GM21526 (cell line): ENCODE data around the gene WSCD1.

Experiments used
- ATAC-seq: cut with Tn5 transposase; IDR thresholded peaks from one replicate; pipeline ENCODE4 v1.9.1; 2021; ENCODE audit warnings: moderate library complexity; ENCODE audit not compliant: unreplicated experiment, low FRiP score

WSCD1 gene

GRCh38 chr17:6084311-6085161 is 14.4 kb downstream of the WSCD1 start:
- no peak for ATAC-seq

GRCh38 chr17:6085812-6086211 is 15.6 kb downstream of the WSCD1 start:
- ATAC-seq: no peak

GRCh38 chr17:6086603-6087400 is 16.6 kb downstream of the WSCD1 start:
- no peak for ATAC-seq

- ATAC-seq: no peak
Measured at GRCh38 chr17:6088141-6088540, 18.0 kb downstream of the WSCD1 start.

GRCh38 chr17:6090253-6090652 is 20.1 kb downstream of the WSCD1 start:
- no peak for ATAC-seq

- ATAC-seq: no peak
Measured at GRCh38 chr17:6092182-6092902, 22.2 kb downstream of the WSCD1 start.

GRCh38 chr17:6092903-6093468 is 22.8 kb downstream of the WSCD1 start:
- ATAC-seq: no peak

- no peak for ATAC-seq
Measured at GRCh38 chr17:6094453-6094852, 24.3 kb downstream of the WSCD1 start.

- ATAC-seq: no peak
Measured at GRCh38 chr17:6094926-6095325, 24.7 kb downstream of the WSCD1 start.

- no peak for ATAC-seq
Measured at GRCh38 chr17:6095501-6095900, 25.3 kb downstream of the WSCD1 start.

- ATAC-seq: no peak
Measured at GRCh38 chr17:6096201-6097004, 26.2 kb downstream of the WSCD1 start.

- ATAC-seq: no peak
Measured at GRCh38 chr17:6097005-6097279, 26.8 kb downstream of the WSCD1 start.

GRCh38 chr17:6098050-6098822 is 28.1 kb downstream of the WSCD1 start:
- ATAC-seq: no peak

- no peak for ATAC-seq
Measured at GRCh38 chr17:6098823-6099180, 28.6 kb downstream of the WSCD1 start.

- no peak for ATAC-seq
Measured at GRCh38 chr17:6099492-6099891, 29.3 kb downstream of the WSCD1 start.

- ATAC-seq: no peak
Measured at GRCh38 chr17:6100146-6100545, 30.0 kb downstream of the WSCD1 start.

- no peak for ATAC-seq
Measured at GRCh38 chr17:6100891-6101500, 30.8 kb downstream of the WSCD1 start.

GRCh38 chr17:6101706-6102105 is 31.5 kb downstream of the WSCD1 start:
- ATAC-seq: no peak

- no peak for ATAC-seq
Measured at GRCh38 chr17:6102615-6103014, 32.4 kb downstream of the WSCD1 start.
